HG02798 (cell line): ENCODE results near the gene RAI1.

Experiments used
- ATAC-seq: cut with Tn5 transposase; IDR thresholded peaks from one replicate; pipeline ENCODE4 v1.9.1; 2021; ENCODE audit warnings: mild to moderate bottlenecking; ENCODE audit not compliant: unreplicated experiment, poor library complexity

Gene RAI1

GRCh38 chr17:17710728-17711541, 29.7 kb downstream of the RAI1 start:
- no peak for ATAC-seq

DNA sequence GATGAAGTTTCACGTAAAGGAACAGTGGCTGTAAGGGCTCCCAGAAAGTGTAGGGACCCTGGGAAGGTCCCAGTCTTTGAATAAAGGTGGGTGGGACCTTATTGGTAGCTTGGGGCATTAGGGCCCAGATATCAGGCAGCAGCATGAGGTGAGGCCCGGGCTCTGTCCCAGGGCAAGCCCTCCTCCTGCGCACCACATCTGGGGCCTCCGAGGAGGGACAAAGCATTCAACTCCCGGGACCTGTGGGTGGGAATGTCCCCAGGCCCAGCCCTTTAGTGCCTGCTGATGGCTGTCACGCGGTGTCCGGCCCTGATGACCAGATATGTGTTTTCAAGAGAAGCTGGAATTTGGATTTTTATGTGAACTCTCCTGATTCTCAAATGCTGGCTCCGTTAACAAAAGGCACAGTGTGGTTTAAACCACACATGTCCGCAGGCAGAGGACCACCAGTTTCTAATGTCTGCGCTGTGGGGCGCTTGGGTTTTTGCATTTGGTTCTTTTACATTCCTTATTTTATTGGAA, 30.4 kb downstream of the RAI1 start:
- no peak for ATAC-seq

GRCh38 chr17:17712268-17712924, 31.1 kb downstream of the RAI1 start:
- peak; percentile 63 for ATAC-seq

GRCh38 chr17:17713839-17714238, 32.6 kb downstream of the RAI1 start:
- no peak for ATAC-seq

GRCh38 chr17:17714261-17714866, 33.1 kb downstream of the RAI1 start:
- ATAC-seq, result no peak

- ATAC-seq, result no peak
These were observed 33.6 kb downstream of the RAI1 start for GRCh38 chr17:17714879-17715278.

GRCh38 chr17:17716837-17717523, 35.7 kb downstream of the RAI1 start:
- ATAC-seq, result no peak

GRCh38 chr17:17718251-17718650, 37.0 kb downstream of the RAI1 start:
- no peak for ATAC-seq

- no peak for ATAC-seq
These were observed 38.1 kb downstream of the RAI1 start for GRCh38 chr17:17719199-17719940.

- no peak for ATAC-seq
These were observed 38.8 kb downstream of the RAI1 start for GRCh38 chr17:17719966-17720543.

GRCh38 chr17:17721140-17721668, 39.9 kb downstream of the RAI1 start:
- no peak for ATAC-seq

DNA sequence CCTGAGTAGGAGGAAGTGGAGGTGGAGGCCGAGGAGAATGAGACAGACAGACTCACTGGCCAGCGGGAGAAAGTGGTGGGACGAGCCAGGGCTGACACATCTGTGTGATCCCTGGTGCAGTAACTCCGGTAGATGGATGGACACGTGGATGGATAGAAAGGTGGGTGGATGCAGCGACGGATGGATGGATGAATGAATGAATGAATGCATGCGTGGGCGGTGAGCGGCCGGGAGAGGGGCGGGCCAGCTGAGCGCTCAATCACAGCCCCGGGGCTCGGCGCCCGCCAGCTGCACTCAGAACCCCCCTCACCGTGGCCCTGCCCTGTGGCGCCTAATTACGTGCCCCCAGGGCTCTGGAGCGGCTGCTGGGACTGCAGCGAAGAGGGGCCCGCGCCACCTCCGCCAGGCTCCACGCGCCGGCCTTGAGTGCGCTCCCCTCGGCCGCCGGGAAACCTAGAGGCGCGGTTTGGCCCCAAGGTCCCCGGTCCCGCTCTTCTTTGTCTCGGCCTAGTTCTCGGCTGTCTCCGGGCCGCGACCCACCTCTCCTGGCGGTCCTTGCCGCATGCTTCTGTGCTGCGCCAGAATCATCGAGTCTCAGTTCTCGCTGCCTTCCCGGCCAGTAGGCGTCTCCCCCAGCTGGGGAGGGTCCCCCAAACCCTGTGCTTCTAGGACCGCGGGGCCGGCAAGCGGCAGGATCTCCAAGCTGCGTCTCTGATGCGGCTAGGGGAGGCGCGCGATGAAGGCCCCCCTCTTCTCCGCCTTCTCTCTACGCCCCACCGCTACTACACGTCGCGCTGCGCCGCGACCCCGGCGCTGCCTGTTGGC, 41.0 kb downstream of the RAI1 start:
- ATAC-seq, result no peak

GRCh38 chr17:17722906-17723353, 41.7 kb downstream of the RAI1 start:
- ATAC-seq, result no peak

DNA sequence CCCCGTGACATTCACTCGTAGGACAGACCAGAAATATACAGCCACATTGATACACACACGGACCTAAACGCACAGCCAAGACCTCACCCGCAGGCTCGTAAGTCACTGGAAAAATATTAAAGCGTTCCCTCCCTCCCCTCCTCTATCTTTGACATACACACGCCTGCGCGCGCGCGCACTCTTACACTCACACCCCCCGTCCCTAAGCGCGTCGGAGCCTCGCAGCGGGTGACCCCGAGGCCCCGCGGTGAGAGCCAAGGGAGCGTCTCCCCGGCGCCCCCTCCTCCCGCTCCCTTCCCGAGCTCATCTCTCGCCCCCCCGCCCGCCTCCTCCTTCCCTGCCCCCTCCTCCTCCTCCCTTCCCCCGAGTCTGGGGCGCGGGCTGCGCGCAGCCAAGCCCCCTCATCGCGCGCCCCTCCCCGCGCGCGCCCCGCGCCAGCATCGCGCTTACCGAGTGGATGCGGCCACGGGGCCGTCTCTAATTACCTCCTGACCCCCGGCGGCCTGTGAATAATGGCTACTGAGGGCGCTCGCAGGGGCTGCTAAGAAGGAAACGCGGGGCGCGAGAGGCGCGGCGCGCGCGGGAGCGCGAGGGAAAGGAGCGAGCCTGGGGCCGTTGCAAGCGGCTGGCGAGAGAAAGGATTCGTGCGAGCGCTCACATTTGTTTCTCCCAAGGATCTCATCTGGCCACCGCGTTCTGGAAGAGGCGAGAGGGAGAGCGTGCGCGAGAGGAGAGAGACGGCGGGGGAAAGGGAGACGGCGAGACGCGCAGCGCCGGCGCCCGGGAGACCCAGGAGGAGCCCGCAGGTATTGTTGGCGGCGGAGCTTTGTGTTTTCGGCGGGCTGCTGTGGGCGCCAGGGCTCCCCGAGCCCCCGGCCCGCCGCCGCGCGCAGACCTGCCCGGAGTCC, 42.4 kb downstream of the RAI1 start:
- ATAC-seq, result no peak

DNA sequence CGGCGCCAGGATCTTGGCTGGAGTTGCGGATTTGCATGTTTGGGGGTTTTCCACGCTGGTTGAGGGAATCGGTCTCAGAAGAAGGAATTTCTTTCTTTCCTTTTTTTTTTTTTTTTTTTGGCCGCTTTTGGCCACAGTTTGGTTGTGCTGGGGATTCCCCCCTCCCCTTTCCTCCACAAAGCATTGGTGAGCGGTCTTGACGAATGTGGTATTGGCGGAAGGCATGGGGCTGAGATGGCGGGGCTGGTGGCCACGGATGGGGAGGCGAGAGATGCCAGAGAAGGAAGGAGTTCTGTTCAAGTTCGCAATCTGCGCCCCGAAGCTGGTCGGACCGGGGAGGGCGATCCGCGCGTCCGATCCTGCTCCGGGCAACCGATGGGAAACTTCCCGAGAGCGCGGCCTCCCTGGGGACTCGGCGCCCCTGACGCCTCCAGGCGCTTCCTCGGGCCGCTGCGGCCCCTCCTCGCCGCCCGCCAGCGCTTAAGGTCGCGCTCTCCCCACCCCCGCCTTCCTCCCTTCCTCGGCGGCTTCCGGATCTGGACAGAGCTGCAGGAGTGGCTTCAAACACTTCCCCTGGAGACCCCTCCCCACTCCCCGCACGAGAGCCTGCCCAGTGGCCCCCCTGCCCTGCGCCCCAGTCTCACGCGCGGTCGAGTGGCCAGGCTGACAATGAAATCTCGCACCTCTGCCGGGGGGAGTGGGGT, 43.2 kb downstream of the RAI1 start:
- no peak for ATAC-seq

DNA sequence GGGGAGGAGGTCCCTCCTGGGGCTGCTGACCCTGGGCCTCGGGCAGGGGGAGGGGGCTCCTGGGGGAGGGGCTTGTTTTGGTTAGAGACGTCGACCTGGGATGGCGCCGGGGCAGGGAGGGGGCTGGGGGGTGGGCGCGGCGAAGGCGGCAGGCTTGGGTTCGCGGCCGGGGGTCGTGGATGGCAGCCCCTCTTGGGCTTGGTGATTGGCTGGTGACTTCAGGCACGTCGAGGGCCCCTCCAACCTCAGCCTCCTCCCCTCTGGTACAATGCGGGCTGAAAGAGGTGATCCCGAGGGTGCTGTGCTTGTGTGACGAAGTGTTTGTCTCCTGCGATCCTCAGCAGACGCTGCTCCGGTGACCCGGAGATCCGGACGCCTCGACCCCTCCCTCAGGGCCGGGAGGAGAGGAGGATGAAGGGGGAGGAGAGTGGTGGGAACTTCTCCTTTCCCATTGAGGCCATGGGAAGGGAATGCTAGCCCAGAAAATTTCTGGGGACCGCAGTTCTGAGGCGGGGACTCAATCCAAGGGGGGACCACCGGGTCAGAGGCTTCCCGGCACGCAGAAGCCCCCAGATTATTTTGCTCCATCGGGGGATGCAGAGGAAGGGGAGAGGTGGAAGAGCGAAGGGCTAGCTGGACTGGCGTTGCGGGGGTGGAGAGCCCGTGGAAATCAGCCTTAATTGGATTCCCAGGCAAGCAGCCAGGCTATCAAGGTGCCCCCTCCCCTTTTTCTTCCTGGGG, 43.9 kb downstream of the RAI1 start:
- no peak for ATAC-seq
